ENCODE data around the gene TPX2. TPM values are rescaled to one million over a fixed set of nuclear protein-coding genes. Genes with fewer than 3 reads are reported as not detected.

Gene TPX2
- total RNA-seq, 2 experiments from 2014 or later, result 0.85 to 0.89 TPM

- H3K4me1 ChIP-seq (ENCODE audit: insufficient read depth, low read length), result peaks cover 42% of the 10 kb centered on the region
- H3K9me3 ChIP-seq (ENCODE audit: control insufficient read depth in 1 of 2, insufficient read depth in 1 of 2, low read length in 2 of 2), result no peaks in the 10 kb centered on the region
- no peaks in the 10 kb centered on the region for H3K27me3 ChIP-seq (ENCODE audit: control insufficient read depth in 1 of 2, insufficient read depth in 2 of 2, low read length in 2 of 2)
- H3K27ac ChIP-seq (ENCODE audit: low read depth in 1 of 2, low read length in 2 of 2), result no peak overlapping the region
- peaks cover 33% of the 10 kb centered on the region for H3K36me3 ChIP-seq (ENCODE audit: insufficient read depth, low read length)
- ChIA-PET CTCF (interaction anchor here (1.4 to 2.1 kb wide), 2 partner anchors 30 to 31 kb away, joined by 7 to 8 read pairs; no protein-coding TSS in a partner anchor), POLR2A (interaction anchor here (0.8 to 1.3 kb wide), 2 partner anchors 9 to 32 kb away, joined by 3 read pairs; no protein-coding TSS in a partner anchor)
- Mint-ChIP-seq H3K27me3 (no peaks in the 10 kb centered on the region), H3K27ac (peak overlapping the region; percentile 68), H3K4me3 (no peak overlapping the region), H3K36me3 (ENCODE audit: low read depth) (peaks cover 53% of the 10 kb centered on the region), H3K9me3 (no peaks in the 10 kb centered on the region), H3K4me1 (ENCODE audit: low read depth) (peaks cover 44% of the 10 kb centered on the region)
- no peak overlapping the region for H3K4me3 ChIP-seq (ENCODE audit: low read length)
- no peak for TF ChIP-seq CTCF (IDR thresholded peaks at IDR 0.05)
- DNase-seq (no peak), ATAC-seq (ENCODE audit: poor library complexity) (no peak)
- intact Hi-C loops (cut with DNase I, micrococcal nuclease), result no loop called here
Observed at GRCh38 chr20:31693402-31693801, 45.7 kb upstream of the TPX2 start.

DNA sequence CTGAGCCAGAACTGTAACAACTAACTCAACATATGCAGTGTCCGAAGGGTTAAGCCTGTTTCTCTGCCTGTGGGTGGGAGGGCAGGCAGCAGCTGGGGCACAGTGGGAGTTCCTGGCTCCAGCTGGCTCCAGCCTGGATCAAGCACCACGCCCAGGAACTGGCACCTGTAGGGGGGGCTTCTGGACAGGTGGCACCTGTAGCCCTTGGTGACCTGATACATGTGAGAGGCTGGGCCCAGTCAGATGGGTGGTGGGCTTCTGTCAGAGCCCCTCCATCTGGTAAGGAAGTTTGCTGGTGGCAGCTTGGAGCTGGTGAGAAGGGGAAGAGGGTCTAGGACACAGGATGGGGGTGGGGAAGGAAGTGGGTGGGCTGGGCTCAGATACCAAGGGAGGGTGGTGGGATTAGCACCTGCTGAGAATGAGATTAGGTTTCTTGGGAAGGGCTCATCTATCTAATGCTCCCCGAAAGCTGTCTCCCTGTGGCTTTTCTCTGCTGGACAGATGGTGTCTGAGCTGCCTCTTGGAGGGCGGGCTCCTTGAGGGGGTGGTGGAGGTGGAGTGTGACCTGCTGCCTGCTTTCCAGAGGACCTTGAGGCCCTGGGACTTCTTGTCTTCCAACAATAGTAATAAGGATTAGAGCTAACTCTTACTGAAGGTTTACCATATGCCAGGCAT lies 45.0 kb upstream of the TPX2 start:
- TF ChIP-seq CTCF (IDR thresholded peaks at IDR 0.05), result no peak
- ChIA-PET POLR2A (interaction anchor here (1.3 kb wide), 1 partner anchor 33 kb away, joined by 3 read pairs; no protein-coding TSS in a partner anchor), CTCF (interaction anchor here (1.4 to 2.1 kb wide), 2 partner anchors 29 to 32 kb away, joined by 7 to 8 read pairs; no protein-coding TSS in a partner anchor)
- Mint-ChIP-seq H3K27me3 (no peaks in the 10 kb centered on the region), H3K4me1 (ENCODE audit: low read depth) (peaks cover 47% of the 10 kb centered on the region), H3K4me3 (no peak overlapping the region), H3K36me3 (ENCODE audit: low read depth) (peaks cover 54% of the 10 kb centered on the region), H3K9me3 (no peaks in the 10 kb centered on the region), H3K27ac (peak overlapping the region; percentile 68)
- peak overlapping the region in 1 of 2 donors; percentile 0 for H3K27ac ChIP-seq (ENCODE audit: low read depth in 1 of 2, low read length in 2 of 2)
- no peak for ATAC-seq (ENCODE audit: poor library complexity)
- DNase-seq, result no peak
- H3K4me1 ChIP-seq (ENCODE audit: insufficient read depth, low read length), result peaks cover 45% of the 10 kb centered on the region
- no peaks in the 10 kb centered on the region for H3K27me3 ChIP-seq (ENCODE audit: control insufficient read depth in 1 of 2, insufficient read depth in 2 of 2, low read length in 2 of 2)
- intact Hi-C loops (cut with DNase I, micrococcal nuclease), result no loop called here
- peaks cover 28% of the 10 kb centered on the region for H3K36me3 ChIP-seq (ENCODE audit: insufficient read depth, low read length)
- no peak overlapping the region for H3K4me3 ChIP-seq (ENCODE audit: low read length)
- H3K9me3 ChIP-seq (ENCODE audit: control insufficient read depth in 1 of 2, insufficient read depth in 1 of 2, low read length in 2 of 2), result no peaks in the 10 kb centered on the region

DNA sequence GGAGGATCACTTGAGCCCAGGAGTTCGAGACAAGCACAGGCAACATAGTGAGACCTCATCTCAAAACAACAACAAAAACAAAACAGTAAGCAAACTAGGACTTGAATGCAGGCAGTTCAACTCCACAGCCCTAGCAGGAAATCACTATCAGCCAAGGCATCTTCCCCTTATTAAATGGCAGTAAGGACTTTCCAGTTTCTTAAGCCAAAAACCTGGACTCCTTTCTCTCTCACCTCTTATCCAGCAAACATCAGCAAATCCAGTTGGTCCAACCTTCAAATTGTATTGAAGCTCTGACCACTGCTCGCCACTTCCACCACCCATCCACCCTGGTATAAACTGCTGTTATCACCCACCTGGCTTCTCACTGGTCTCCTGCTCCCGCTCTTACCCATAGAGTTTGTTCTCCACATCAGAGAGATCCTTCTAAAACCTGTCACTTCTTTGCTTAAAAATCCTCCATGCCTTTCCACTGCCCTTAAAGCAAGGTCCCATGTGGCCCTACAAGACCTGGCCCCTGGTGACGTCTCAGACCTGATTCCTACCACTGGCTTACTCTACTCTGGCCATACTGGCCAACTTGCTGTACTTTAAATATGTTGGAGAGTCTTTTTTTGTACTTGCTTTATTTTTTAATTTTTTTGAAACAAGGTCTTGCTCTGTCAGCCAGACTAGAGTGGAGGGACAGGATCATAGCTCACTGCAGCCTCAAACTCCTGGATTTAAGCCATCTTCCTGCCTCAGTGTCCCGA lies 44.1 kb upstream of the TPX2 start:
- DNase-seq, result no peak
- H3K36me3 Mint-ChIP-seq (ENCODE audit: low read depth), result peaks cover 61% of the 10 kb centered on the region
- H3K36me3 ChIP-seq (ENCODE audit: insufficient read depth, low read length), result peaks cover 24% of the 10 kb centered on the region
- peaks cover 46% of the 10 kb centered on the region for H3K4me1 ChIP-seq (ENCODE audit: insufficient read depth, low read length)
- no peaks in the 10 kb centered on the region for H3K27me3 Mint-ChIP-seq
- peak overlapping the region; percentile 68 for H3K27ac Mint-ChIP-seq
- ATAC-seq (ENCODE audit: poor library complexity), result no peak
- H3K4me1 Mint-ChIP-seq (ENCODE audit: low read depth), result peaks cover 56% of the 10 kb centered on the region
- H3K4me3 Mint-ChIP-seq, result no peak overlapping the region
- POLR2A ChIA-PET, result interaction anchor here (0.7 kb wide), 1 partner anchor 16 kb away, joined by 3 read pairs; no protein-coding TSS in a partner anchor
- H3K4me3 ChIP-seq (ENCODE audit: low read length), result no peak overlapping the region
- CTCF ChIA-PET, result interaction anchor here (2.5 kb wide), 1 partner anchor 33 kb away, joined by 7 read pairs; no protein-coding TSS in a partner anchor
- H3K27ac ChIP-seq (ENCODE audit: low read depth in 1 of 2, low read length in 2 of 2), result peak overlapping the region; percentile 0 to 19
- intact Hi-C loops (cut with DNase I, micrococcal nuclease), result no loop called here
- no peaks in the 10 kb centered on the region for H3K9me3 ChIP-seq (ENCODE audit: control insufficient read depth in 1 of 2, insufficient read depth in 1 of 2, low read length in 2 of 2)
- no peaks in the 10 kb centered on the region for H3K27me3 ChIP-seq (ENCODE audit: control insufficient read depth in 1 of 2, insufficient read depth in 2 of 2, low read length in 2 of 2)
- no peaks in the 10 kb centered on the region for H3K9me3 Mint-ChIP-seq
- no peak for TF ChIP-seq CTCF (IDR thresholded peaks at IDR 0.05)

All from CD4-positive, alpha-beta T cell (primary cell).